SK-N-SH (cell line): ENCODE measurements around the gene SLAMF9. TPM values are rescaled to one million over a fixed set of nuclear protein-coding genes. Genes with fewer than 3 reads are reported as not detected.

Source experiments
- CTCF ChIA-PET: fragments of 300-600, 350-600 bp; formaldehyde crosslinking; extraction: SDS; loops from one replicate; lab custom pipeline; 2021; lab: Yijun Ruan, JAX
- POLR2A ChIA-PET: fragments of 350-600 bp; sonication (Branson Sonifier 250); formaldehyde crosslinking; extraction: SDS; loops from one replicate; lab custom pipeline; 2020; ENCODE audit warnings: antibody characterized with exemption, inconsistent platforms; lab: Yijun Ruan, JAX
- DNase-seq: peaks from one replicate; pipeline ENCODE4 v3.0.0; 2012
- H2AFZ ChIP-seq: fragments of 200-600 bp; sonication (generic); 2 replicates; pipeline ENCODE4 v1.8.1; 2016; ENCODE audit warnings: antibody characterized with exemption, mild to moderate bottlenecking, low read depth
- H3F3A ChIP-seq: fragments of 200-600 bp; sonication (generic); replicated peaks from 2 replicates; pipeline ENCODE3; 2016; ENCODE audit warnings: antibody characterized with exemption, mild to moderate bottlenecking; ENCODE audit not compliant: insufficient read depth
- H3K27ac ChIP-seq, 2 experiments: fragments of 200-500 bp in 1 of 2; fragments of 200-600 bp in 1 of 2; sonication (Bioruptor generic) in 1 of 2; sonication (generic), shearing (Covaris generic) in 1 of 2; 2 replicates each; pipeline versions ENCODE4 v1.5.1 to v1.6.1; 2014 to 2016; ENCODE audit warnings: low read depth in 2 of 2, inconsistent platforms in 1 of 2, low read length in 1 of 2, mild to moderate bottlenecking in 1 of 2, mixed read lengths in 1 of 2
- H3K27me3 ChIP-seq: fragments of 200-600 bp; sonication (generic), shearing (Covaris generic); 2 replicates; pipeline ENCODE4 v1.6.1; 2016; ENCODE audit warnings: mixed run types; ENCODE audit not compliant: insufficient read depth
- H3K36me3 ChIP-seq, 2 experiments: fragments of 200-500 bp in 1 of 2; fragments of 200-600 bp in 1 of 2; sonication (Bioruptor generic) in 1 of 2; sonication (generic) in 1 of 2; replicated peaks in 1 of 2; 2 replicates each; pipeline versions ENCODE3 to v1.5.1; 2014 to 2016; ENCODE audit warnings: low read length in 1 of 2, mild to moderate bottlenecking in 1 of 2; ENCODE audit not compliant: insufficient read depth in 2 of 2, control insufficient read depth in 1 of 2
- H3K4me1 ChIP-seq, 2 experiments: fragments of 200-500 bp in 1 of 2; fragments of 200-600 bp in 1 of 2; sonication (Bioruptor generic) in 1 of 2; sonication (generic), shearing (Covaris generic) in 1 of 2; 2 replicates each; pipeline versions ENCODE4 v1.5.1 to v1.6.1; 2014 to 2016; ENCODE audit warnings: low read depth in 1 of 2, low read length in 1 of 2, mixed run types in 1 of 2; ENCODE audit not compliant: insufficient read depth in 2 of 2, control insufficient read depth in 1 of 2
- H3K4me2 ChIP-seq: fragments of 200-600 bp; sonication (generic), shearing (Covaris generic); 2 replicates; pipeline ENCODE4 v1.6.1; 2017; ENCODE audit warnings: mixed run types
- H3K4me3 ChIP-seq, 2 experiments: fragments of 200-500 bp in 1 of 2; fragments of 200-600 bp in 1 of 2; sonication (Bioruptor generic) in 1 of 2; sonication (generic), shearing (Covaris generic) in 1 of 2; 2 replicates each; pipeline versions ENCODE4 v1.5.1 to v1.8.1; 2014 to 2016; ENCODE audit warnings: low read depth in 2 of 2, inconsistent platforms in 1 of 2, low read length in 1 of 2, mild to moderate bottlenecking in 1 of 2, mixed read lengths in 1 of 2, moderate library complexity in 1 of 2
- H3K79me2 ChIP-seq: fragments of 200-600 bp; sonication (generic); 2 replicates; pipeline ENCODE4 v1.8.1; 2017; ENCODE audit warnings: mild to moderate bottlenecking; ENCODE audit not compliant: insufficient read depth
- H3K9ac ChIP-seq: fragments of 200-600 bp; sonication (generic); 2 replicates; pipeline ENCODE4 v1.6.1; 2017; ENCODE audit warnings: mixed run types
- H3K9me2 ChIP-seq: fragments of 200-600 bp; sonication (generic); 2 replicates; pipeline ENCODE4 v1.6.1; 2017; ENCODE audit warnings: mixed run types
- H3K9me3 ChIP-seq: fragments of 200-600 bp; sonication (generic); 2 replicates; pipeline ENCODE4 v1.6.1; 2017; ENCODE audit warnings: mixed run types, mild to moderate bottlenecking, moderate library complexity
- H4K20me1 ChIP-seq: fragments of 200-600 bp; sonication (generic); 2 replicates; pipeline ENCODE4 v1.6.1; 2017; ENCODE audit warnings: mild to moderate bottlenecking, mixed run types; ENCODE audit not compliant: insufficient read depth
- ELF1 ChIP-seq: IDR thresholded peaks from 2 replicates; pipeline ENCODE4 v1.4.0; 2012
- EP300 ChIP-seq, 2 experiments: IDR thresholded peaks; 2 replicates each; pipeline versions ENCODE4 v1.4.0 to v1.6.1; 2012; ENCODE audit warnings: borderline replicate concordance in 1 of 2, low read depth in 1 of 2, low read length in 1 of 2
- EZH2phosphoT487 ChIP-seq: fragments of 200-600 bp; sonication (generic); IDR thresholded peaks from 2 replicates; pipeline ENCODE4 v1.6.1; 2017; ENCODE audit warnings: low read depth, mixed run types, mild to moderate bottlenecking, antibody characterized with exemption, moderate library complexity, borderline replicate concordance
- FOSL2 ChIP-seq: IDR thresholded peaks from 2 replicates; pipeline ENCODE4 v1.4.0; 2012; ENCODE audit warnings: low read depth, mild to moderate bottlenecking, moderate library complexity, borderline replicate concordance
- FOXJ3 ChIP-seq: sonication (generic); formaldehyde crosslinking; IDR thresholded peaks from 2 replicates; pipeline ENCODE4 v1.5.1; 2020; ENCODE audit warnings: mild to moderate bottlenecking, missing genetic modification reagents
- FOXM1 ChIP-seq: IDR thresholded peaks from 2 replicates; pipeline ENCODE4 v1.4.0; 2012; ENCODE audit warnings: low read depth, mild to moderate bottlenecking
- GABPA ChIP-seq: IDR thresholded peaks from 2 replicates; pipeline ENCODE4 v1.4.0; 2012; ENCODE audit warnings: low read depth, mild to moderate bottlenecking
- GATA2 ChIP-seq: sonication (generic); formaldehyde crosslinking; IDR thresholded peaks from 2 replicates; pipeline ENCODE4 v1.5.0; 2020; ENCODE audit warnings: mild to moderate bottlenecking, missing genetic modification reagents
- MEF2A ChIP-seq: IDR thresholded peaks from 2 replicates; pipeline ENCODE4 v1.4.0; 2012; ENCODE audit warnings: low read depth, borderline replicate concordance
- NRF1 ChIP-seq: IDR thresholded peaks from 2 replicates; pipeline ENCODE4 v1.6.1; 2012; ENCODE audit warnings: low read depth, mild to moderate bottlenecking, low read length
- POLR2AphosphoS5 ChIP-seq: IDR thresholded peaks from 2 replicates; pipeline ENCODE4 v1.6.1; 2012; ENCODE audit warnings: low read depth, low read length
- RAD21 ChIP-seq: IDR thresholded peaks from 2 replicates; pipeline ENCODE4 v1.6.1; 2012; ENCODE audit warnings: mild to moderate bottlenecking, low read length
- RCOR1 ChIP-seq: fragments of 150-350 bp; IDR thresholded peaks from 2 replicates; pipeline ENCODE4 v1.6.1; 2017; ENCODE audit warnings: antibody characterized with exemption, low read length
- RXRA ChIP-seq: IDR thresholded peaks from 2 replicates; pipeline ENCODE4 v1.4.0; 2012; ENCODE audit warnings: low read depth, mild to moderate bottlenecking, borderline replicate concordance
- SIN3A ChIP-seq: IDR thresholded peaks from 2 replicates; pipeline ENCODE4 v1.6.1; 2012; ENCODE audit warnings: low read depth, mild to moderate bottlenecking, low read length, moderate library complexity, borderline replicate concordance
- SMC3 ChIP-seq: IDR thresholded peaks from 2 replicates; pipeline ENCODE4 v1.6.1; 2012; ENCODE audit warnings: low read depth, low read length, improper control_type of control experiment
- TCF12 ChIP-seq: IDR thresholded peaks from 2 replicates; pipeline ENCODE4 v1.4.0; 2012
- TEAD4 ChIP-seq: IDR thresholded peaks from 2 replicates; pipeline ENCODE4 v1.4.0; 2012; ENCODE audit warnings: mild to moderate bottlenecking, borderline replicate concordance; ENCODE audit not compliant: insufficient read depth
- WGBS: methylation state at CpG from one replicate; pipeline ENCODE4 v1.1.6; 2017; ENCODE audit warnings: low lambda C conversion rate; 5-methylcytosine and 5-hydroxymethylcytosine counted together
- polyA plus RNA-seq, 3 experiments: library from polyadenylated mRNA; depleted of rRNA; stranded (reverse); fragments of >200 nt; gene quantifications; 2 replicates each; pipeline ENCODE4 v1.2.3, GENCODE V29; 2012
- TF ChIP-seq, protein P1 (sequence below): IDR thresholded peaks from 2 replicates; pipeline ENCODE4 v1.4.0; 2012; ENCODE audit warnings: low read depth
- TF ChIP-seq, protein P2 (sequence below): IDR thresholded peaks from 2 replicates; pipeline ENCODE4 v1.4.0; 2012; ENCODE audit warnings: low read depth, borderline replicate concordance
- TF ChIP-seq, protein P3 (sequence below): fragments of 150-350 bp; IDR thresholded peaks from 2 replicates; pipeline ENCODE4 v1.6.1; 2017; ENCODE audit warnings: antibody characterized with exemption, low read length, low read depth, borderline replicate concordance

SLAMF9 gene
- polyA plus RNA-seq, 1 of the 3 experiments (the other 2 are of a cell fraction), result 0.12 TPM

DNA sequence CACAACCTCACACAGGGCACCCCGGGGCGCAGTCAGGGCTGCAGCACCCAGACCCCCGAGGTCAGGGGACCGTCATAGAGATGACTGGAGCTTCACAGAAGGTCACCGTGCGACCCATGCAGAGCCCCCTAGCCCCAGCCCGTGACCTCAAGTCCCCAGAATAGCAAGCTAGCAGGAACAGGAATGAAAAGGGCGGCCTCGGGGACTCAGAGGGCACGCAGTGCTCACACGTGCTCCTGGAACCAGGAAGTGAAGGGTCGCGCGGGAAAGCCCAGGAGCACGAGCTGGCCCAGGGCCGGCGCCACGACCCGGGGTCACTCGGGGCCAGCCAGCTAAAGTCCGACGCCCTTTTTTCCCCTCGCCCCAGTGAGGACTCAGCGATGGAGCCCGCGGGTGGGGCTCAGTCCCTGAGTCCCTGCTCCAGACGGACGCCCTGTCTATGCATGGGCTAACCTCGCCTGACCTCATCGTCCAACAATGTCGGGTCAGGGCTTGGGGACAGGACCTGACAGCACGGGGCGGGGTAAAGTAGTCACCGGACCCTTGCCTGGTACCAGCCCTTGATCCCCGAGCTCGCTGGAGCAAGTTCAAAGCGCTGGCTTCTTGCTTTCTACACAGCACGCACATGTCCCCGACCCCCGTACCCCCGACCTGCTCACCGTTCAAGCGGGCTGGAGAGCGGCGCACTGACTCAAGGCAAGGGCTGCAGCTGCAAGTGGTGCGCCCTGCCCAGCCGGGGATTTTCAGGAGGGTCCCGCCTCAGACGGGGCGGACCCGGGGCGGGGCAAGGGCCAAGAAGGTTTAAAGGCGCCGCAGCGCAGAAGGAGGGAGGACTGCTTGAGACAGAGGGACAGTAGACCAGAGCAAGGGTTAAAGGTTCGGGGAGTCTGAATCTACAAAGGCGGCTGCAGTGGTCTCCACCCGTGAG lies 29.0 kb downstream of the SLAMF9 start, which contains the start of gene TAGLN2 (continued):
- peak; percentile 47; the same call in 1 of the 2 replicates for TF ChIP-seq TCF12
- TF ChIP-seq, protein P1, sequence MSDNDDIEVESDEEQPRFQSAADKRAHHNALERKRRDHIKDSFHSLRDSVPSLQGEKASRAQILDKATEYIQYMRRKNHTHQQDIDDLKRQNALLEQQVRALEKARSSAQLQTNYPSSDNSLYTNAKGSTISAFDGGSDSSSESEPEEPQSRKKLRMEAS, result peak; percentile 94
- no peak for TF ChIP-seq SMC3
- 0 out of 2 replicates have a peak, but pooled peaks have one; percentile 34 for TF ChIP-seq TEAD4
- TF ChIP-seq GATA2, result no peak
- TF ChIP-seq GABPA, result no peak
- TF ChIP-seq RCOR1, result no peak
- no peak for TF ChIP-seq RAD21
- TF ChIP-seq FOXM1, result no peak; the same call in 1 of the 2 replicates
- TF ChIP-seq NRF1, result no peak
- peak; percentile 11; the same call in 1 of the 2 replicates for TF ChIP-seq ELF1
- no peak for TF ChIP-seq EZH2phosphoT487
- TF ChIP-seq FOXJ3 (CRISPR knock-in tag), result no peak
- TF ChIP-seq POLR2AphosphoS5, result peak; percentile 98
- peak; percentile 94; the same call in 1 of the 2 replicates for TF ChIP-seq SIN3A
- TF ChIP-seq, all 33 proteins: peak for 13

DNA sequence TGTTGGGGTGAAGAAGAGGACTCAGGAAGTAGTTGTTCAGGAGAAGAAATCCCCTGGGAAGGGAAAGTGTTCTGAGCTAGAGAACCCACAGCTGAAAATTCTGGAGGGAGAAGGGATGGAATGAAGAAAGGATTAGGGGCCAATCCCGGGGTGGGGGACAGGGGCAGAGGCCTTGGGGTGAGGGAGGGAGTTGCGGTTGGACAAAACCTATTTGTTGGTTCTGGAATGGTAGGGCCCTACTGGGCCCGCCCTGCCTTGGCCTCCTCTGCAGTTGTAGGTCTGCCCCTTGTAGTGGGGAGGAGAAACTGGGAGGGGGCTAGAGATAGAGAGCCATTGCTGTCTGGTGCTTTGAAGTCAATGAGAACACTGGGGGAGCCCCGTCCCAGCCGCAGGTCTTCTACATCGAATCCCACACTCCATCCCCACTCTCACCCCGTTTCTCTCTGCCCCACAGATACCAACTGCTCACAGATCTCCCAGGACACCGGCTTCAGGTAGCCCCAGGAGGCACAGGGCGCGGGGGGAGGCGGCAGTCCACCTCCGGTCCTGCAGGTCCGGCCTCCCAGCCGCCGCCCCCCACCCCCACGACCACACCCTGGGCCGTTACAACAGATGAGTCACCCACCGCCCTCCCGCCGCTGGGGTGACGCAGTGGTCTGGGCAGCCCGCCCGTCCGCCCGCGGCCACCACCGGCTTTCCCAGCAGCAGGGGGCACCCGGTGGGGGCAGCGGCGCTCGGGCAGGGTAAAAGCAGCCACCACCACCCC lies 29.8 kb downstream of the SLAMF9 start:
- Histone ChIP-seq H3K9me2 (no peaks in the 10 kb centered on the region), H3K36me3 (peaks cover 15 to 17% of the 10 kb centered on the region in 2 experiments), H3K9ac (peak overlapping the region; percentile 100), H3F3A (peaks cover 15% of the 10 kb centered on the region), H3K4me1 (peaks cover 23 to 35% of the 10 kb centered on the region in 2 experiments; a peak in 3 of 4 replicates), H3K4me3 (peak overlapping the region; percentile 91 to 97), H3K27ac (peak overlapping the region; percentile 73 to 97; a peak in 3 of 4 replicates), H3K27me3 (no peaks in the 10 kb centered on the region), H4K20me1 (peaks cover 43% of the 10 kb centered on the region), H3K4me2 (peak overlapping the region; percentile 93), H3K9me3 (no peaks in the 10 kb centered on the region), H3K79me2 (peaks cover 71% of the 10 kb centered on the region), H2AFZ (no peak overlapping the region)
- WGBS, result 12% methylated on average over 10 of the region's 31 CpGs
- ChIA-PET CTCF (interaction anchor here (0.7 to 22.3 kb wide), 9 partner anchors 10 to 415 kb away, joined by 3 to 460 read pairs (median 5); partner anchors contain the start of gene IGSF9), POLR2A (interaction anchor here (0.6 to 1.1 kb wide), 2 partner anchors 9 to 22 kb away, joined by 3 read pairs; partner anchors contain the start of gene IGSF9)
- DNase-seq, result peak; percentile 91
- TF ChIP-seq RAD21 (no peak), GATA2 (no peak), SMC3 (no peak), EP300 (IDR thresholded peaks at IDR 0.05; ENCODE audit: borderline replicate concordance in 1 of 2, low read depth in 1 of 2, low read length in 1 of 2) (peak in 1 of 2 experiments; percentile 88; a peak in 2 of 4 replicates), FOSL2 (peak; percentile 97), MEF2A (peak; percentile 46; the same call in 1 of the 2 replicates), SIN3A (peak; percentile 72; the same call in 1 of the 2 replicates), RXRA (peak; percentile 82), FOXM1 (peak; percentile 87), GABPA (no peak)
- TF ChIP-seq, protein P2, sequence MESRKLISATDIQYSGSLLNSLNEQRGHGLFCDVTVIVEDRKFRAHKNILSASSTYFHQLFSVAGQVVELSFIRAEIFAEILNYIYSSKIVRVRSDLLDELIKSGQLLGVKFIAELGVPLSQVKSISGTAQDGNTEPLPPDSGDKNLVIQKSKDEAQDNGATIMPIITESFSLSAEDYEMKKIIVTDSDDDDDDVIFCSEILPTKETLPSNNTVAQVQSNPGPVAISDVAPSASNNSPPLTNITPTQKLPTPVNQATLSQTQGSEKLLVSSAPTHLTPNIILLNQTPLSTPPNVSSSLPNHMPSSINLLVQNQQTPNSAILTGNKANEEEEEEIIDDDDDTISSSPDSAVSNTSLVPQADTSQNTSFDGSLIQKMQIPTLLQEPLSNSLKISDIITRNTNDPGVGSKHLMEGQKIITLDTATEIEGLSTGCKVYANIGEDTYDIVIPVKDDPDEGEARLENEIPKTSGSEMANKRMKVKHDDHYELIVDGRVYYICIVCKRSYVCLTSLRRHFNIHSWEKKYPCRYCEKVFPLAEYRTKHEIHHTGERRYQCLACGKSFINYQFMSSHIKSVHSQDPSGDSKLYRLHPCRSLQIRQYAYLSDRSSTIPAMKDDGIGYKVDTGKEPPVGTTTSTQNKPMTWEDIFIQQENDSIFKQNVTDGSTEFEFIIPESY, result no peak
- TF ChIP-seq, protein P3, sequence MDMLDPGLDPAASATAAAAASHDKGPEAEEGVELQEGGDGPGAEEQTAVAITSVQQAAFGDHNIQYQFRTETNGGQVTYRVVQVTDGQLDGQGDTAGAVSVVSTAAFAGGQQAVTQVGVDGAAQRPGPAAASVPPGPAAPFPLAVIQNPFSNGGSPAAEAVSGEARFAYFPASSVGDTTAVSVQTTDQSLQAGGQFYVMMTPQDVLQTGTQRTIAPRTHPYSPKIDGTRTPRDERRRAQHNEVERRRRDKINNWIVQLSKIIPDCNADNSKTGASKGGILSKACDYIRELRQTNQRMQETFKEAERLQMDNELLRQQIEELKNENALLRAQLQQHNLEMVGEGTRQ, result no peak
